Fibroblast of lung (primary cell): ENCODE measurements around the gene AOC3. TPM values are rescaled to one million over a fixed set of nuclear protein-coding genes. Genes with fewer than 3 reads are reported as not detected.

Experiments used
- DNase-seq, 2 donors: peaks; one replicate each; pipeline versions ENCODE4 v3.0.0 to v3.0.0-alpha.2; 2010; ENCODE audit warnings: low read depth in 2 of 2
- H2AFZ ChIP-seq: 2 replicates; pipeline ENCODE4 v1.5.1; 2012; ENCODE audit warnings: low read length, control low read depth, inconsistent platforms
- H3K27ac ChIP-seq: 2 replicates; pipeline ENCODE4 v1.5.1; 2011; ENCODE audit warnings: low read length, control low read depth; ENCODE audit not compliant: insufficient read depth
- H3K27me3 ChIP-seq: 2 replicates; pipeline ENCODE4 v1.5.1; 2011; ENCODE audit warnings: mild to moderate bottlenecking, low read length; ENCODE audit not compliant: control insufficient read depth, insufficient read depth
- H3K36me3 ChIP-seq: 2 replicates; pipeline ENCODE4 v1.5.1; 2011; ENCODE audit warnings: low read length; ENCODE audit not compliant: control insufficient read depth, insufficient read depth
- H3K4me1 ChIP-seq: 2 replicates; pipeline ENCODE4 v1.5.1; 2011; ENCODE audit warnings: low read length; ENCODE audit not compliant: control insufficient read depth, insufficient read depth; ENCODE audit errors: extremely low read depth
- H3K4me2 ChIP-seq: 2 replicates; pipeline ENCODE4 v1.5.1; 2011; ENCODE audit warnings: low read length, control low read depth; ENCODE audit not compliant: insufficient read depth; ENCODE audit errors: extremely low read depth
- H3K4me3 ChIP-seq, 4 experiments: fragments of 200-600 bp in 1 of 4; sonication (generic) in 1 of 4; replicated peaks in 1 of 4; 2 replicates each; pipeline ENCODE4 v1.5.1; 2011 to 2016; ENCODE audit warnings: low read length in 4 of 4, low read depth in 3 of 4, mild to moderate bottlenecking in 3 of 4, control low read depth in 2 of 4, inconsistent platforms in 1 of 4, mixed read lengths in 1 of 4; ENCODE audit not compliant: insufficient read depth in 1 of 4; ENCODE audit errors: control extremely low read depth in 1 of 4
- H3K79me2 ChIP-seq: 2 replicates; pipeline ENCODE4 v1.5.1; 2012; ENCODE audit warnings: mild to moderate bottlenecking, low read length, inconsistent platforms; ENCODE audit not compliant: control insufficient read depth, insufficient read depth
- H3K9ac ChIP-seq: 2 replicates; pipeline ENCODE4 v1.5.1; 2011; ENCODE audit warnings: mild to moderate bottlenecking, low read length, control low read depth; ENCODE audit not compliant: insufficient read depth
- H3K9me3 ChIP-seq: 2 replicates; pipeline ENCODE4 v1.5.1; 2012; ENCODE audit warnings: low read depth, low read length; ENCODE audit not compliant: control insufficient read depth, insufficient read depth
- H4K20me1 ChIP-seq: 2 replicates; pipeline ENCODE4 v1.5.1; 2011; ENCODE audit warnings: low read length; ENCODE audit not compliant: control insufficient read depth, insufficient read depth; ENCODE audit errors: extremely low read depth
- EZH2 ChIP-seq: IDR thresholded peaks from 2 replicates; pipeline ENCODE4 v1.5.1; 2012; ENCODE audit warnings: low read length, control low read depth, mild to moderate bottlenecking; ENCODE audit errors: missing control alignments
- polyA plus RNA-seq, 2 donors: library from polyadenylated mRNA; depleted of rRNA in 1 of 2; stranded (reverse) in 1 of 2; unstranded in 1 of 2; fragments of >200 nt; gene quantifications; 2 replicates each; pipeline ENCODE4 v1.2.1, GENCODE V29; 2011 to 2012; ENCODE audit warnings: missing spikeins in 1 of 2
- total RNA-seq: library from RNA; depleted of rRNA; stranded (reverse); fragments of >200 nt; gene quantifications from 2 replicates; pipeline ENCODE4 v1.2.1, GENCODE V29; 2014
- TF ChIP-seq, protein P1 (sequence below), 2 donors: IDR thresholded peaks in 1 of 2; conservative IDR thresholded peaks in 1 of 2; 1 replicate in 1 of 2; 2 replicates in 1 of 2; pipeline ENCODE4 v1.5.1; 2011 to 2012; ENCODE audit warnings: low read length in 2 of 2, control low read depth in 1 of 2, inconsistent platforms in 1 of 2, low read depth in 1 of 2, mild to moderate bottlenecking in 1 of 2

AOC3 gene
- total and polyA plus RNA-seq, 2 donors (not counting 1 experiment from before 2014, with no cell fraction given), result 0.17 to 3.5 TPM

GRCh38 chr17:42901535-42902229, 50.7 kb downstream of the AOC3 start:
- H3K9me3 ChIP-seq, result no peaks in the 10 kb centered on the region
- no peak overlapping the region for H3K4me3 ChIP-seq
- peaks cover 4% of the 10 kb centered on the region for H3K27me3 ChIP-seq
- TF ChIP-seq EZH2, result no peak
- TF ChIP-seq, protein P1, sequence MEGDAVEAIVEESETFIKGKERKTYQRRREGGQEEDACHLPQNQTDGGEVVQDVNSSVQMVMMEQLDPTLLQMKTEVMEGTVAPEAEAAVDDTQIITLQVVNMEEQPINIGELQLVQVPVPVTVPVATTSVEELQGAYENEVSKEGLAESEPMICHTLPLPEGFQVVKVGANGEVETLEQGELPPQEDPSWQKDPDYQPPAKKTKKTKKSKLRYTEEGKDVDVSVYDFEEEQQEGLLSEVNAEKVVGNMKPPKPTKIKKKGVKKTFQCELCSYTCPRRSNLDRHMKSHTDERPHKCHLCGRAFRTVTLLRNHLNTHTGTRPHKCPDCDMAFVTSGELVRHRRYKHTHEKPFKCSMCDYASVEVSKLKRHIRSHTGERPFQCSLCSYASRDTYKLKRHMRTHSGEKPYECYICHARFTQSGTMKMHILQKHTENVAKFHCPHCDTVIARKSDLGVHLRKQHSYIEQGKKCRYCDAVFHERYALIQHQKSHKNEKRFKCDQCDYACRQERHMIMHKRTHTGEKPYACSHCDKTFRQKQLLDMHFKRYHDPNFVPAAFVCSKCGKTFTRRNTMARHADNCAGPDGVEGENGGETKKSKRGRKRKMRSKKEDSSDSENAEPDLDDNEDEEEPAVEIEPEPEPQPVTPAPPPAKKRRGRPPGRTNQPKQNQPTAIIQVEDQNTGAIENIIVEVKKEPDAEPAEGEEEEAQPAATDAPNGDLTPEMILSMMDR (conservative IDR thresholded peaks at IDR 0.05 in 1 of 2, IDR thresholded peaks at IDR 0.05 in 1 of 2; ENCODE audit: low read depth in 1 of 2, low read length in 2 of 2), result no peak
- H3K36me3 ChIP-seq, result no peaks in the 10 kb centered on the region
- H2AFZ ChIP-seq, result no peak overlapping the region
- no peak overlapping the region for H3K4me2 ChIP-seq
- H3K27ac ChIP-seq, result no peak overlapping the region
- H3K9ac ChIP-seq, result no peak overlapping the region
- no peaks in the 10 kb centered on the region for H4K20me1 ChIP-seq
- no peak for DNase-seq
- no peaks in the 10 kb centered on the region for H3K79me2 ChIP-seq
- no peaks in the 10 kb centered on the region for H3K4me1 ChIP-seq

- Histone ChIP-seq H3K27me3 (peaks cover 4% of the 10 kb centered on the region), H4K20me1 (no peaks in the 10 kb centered on the region), H3K9me3 (no peaks in the 10 kb centered on the region), H2AFZ (no peak overlapping the region), H3K27ac (no peak overlapping the region), H3K79me2 (no peaks in the 10 kb centered on the region), H3K4me3 (no peak overlapping the region), H3K36me3 (no peaks in the 10 kb centered on the region), H3K9ac (no peak overlapping the region), H3K4me2 (no peak overlapping the region), H3K4me1 (no peaks in the 10 kb centered on the region)
- TF ChIP-seq, protein P1 (conservative IDR thresholded peaks at IDR 0.05 in 1 of 2, IDR thresholded peaks at IDR 0.05 in 1 of 2; ENCODE audit: low read depth in 1 of 2, low read length in 2 of 2), result no peak
- TF ChIP-seq EZH2, result no peak
- DNase-seq, result no peak
Observed at GRCh38 chr17:42904110-42904469, 53.1 kb downstream of the AOC3 start.

DNA sequence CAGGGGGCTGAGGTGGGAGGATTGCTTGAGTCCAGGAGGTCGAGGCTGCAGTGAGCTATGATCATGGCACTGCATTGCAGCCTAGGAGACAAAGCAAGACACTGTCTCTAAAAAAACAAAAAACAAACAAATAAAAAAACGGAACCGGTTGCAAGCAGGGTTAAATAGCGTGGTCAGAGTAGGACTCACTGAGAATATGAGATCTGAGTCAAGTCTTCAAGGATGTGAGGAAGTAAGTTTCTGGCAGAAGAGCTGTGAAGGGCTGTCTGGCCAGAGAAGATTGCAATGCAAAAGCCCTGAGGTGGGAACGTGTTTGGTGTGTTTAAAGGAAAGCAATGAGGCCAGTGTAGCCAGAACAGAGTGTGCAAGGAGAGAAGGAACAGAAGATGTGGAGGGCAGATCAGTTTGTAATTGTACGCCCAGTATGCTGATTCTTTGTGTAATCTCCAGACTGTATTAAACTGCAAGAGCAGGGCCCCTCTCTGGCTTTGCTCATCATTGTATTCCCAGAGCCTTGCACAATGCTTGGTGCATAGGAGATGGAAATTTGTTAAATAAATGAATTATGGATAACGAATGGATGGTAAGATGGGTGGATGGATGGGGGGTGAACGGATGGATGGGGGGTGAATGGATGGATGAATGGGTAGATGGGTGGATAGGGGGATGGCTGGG, 55.9 kb downstream of the AOC3 start:
- DNase-seq, result no peak
- Histone ChIP-seq H3K4me1 (no peaks in the 10 kb centered on the region), H3K4me3 (no peak overlapping the region), H2AFZ (no peak overlapping the region), H3K9ac (no peak overlapping the region), H3K36me3 (no peaks in the 10 kb centered on the region), H3K27ac (no peak overlapping the region), H3K4me2 (no peak overlapping the region), H3K9me3 (no peaks in the 10 kb centered on the region), H3K27me3 (peaks cover 6% of the 10 kb centered on the region), H4K20me1 (no peaks in the 10 kb centered on the region), H3K79me2 (no peaks in the 10 kb centered on the region)
- TF ChIP-seq EZH2, result no peak
- TF ChIP-seq, protein P1 (conservative IDR thresholded peaks at IDR 0.05 in 1 of 2, IDR thresholded peaks at IDR 0.05 in 1 of 2; ENCODE audit: low read depth in 1 of 2, low read length in 2 of 2), result no peak

Other genes with a start within 250 kb of the AOC3 start
- gene RETREG3, start 241.8 kb upstream of the AOC3 start, total RNA-seq, result 67.0 and 68.6 TPM in 2 replicates
- gene RETREG3, start 241.8 kb upstream of the AOC3 start, polyA plus RNA-seq, result 30.0 and 37.5 TPM in 2 replicates
- gene TUBG1, start 241.5 kb upstream of the AOC3 start, total RNA-seq, result 12.8 and 16.7 TPM in 2 replicates
- gene TUBG1, start 241.5 kb upstream of the AOC3 start, polyA plus RNA-seq, result 60.0 and 124 TPM in 2 replicates
- 6.9 and 11.6 TPM in 2 replicates for gene TUBG2, start 191.9 kb upstream of the AOC3 start, total RNA-seq
- 13.1 and 13.5 TPM in 2 replicates for gene TUBG2, start 191.9 kb upstream of the AOC3 start, polyA plus RNA-seq
- 19.3 and 24.6 TPM in 2 replicates for gene PLEKHH3, start 174.2 kb upstream of the AOC3 start, total RNA-seq
- gene PLEKHH3, start 174.2 kb upstream of the AOC3 start, polyA plus RNA-seq, result 2.3 and 3.0 TPM in 2 replicates
- gene CCR10, start 169.4 kb upstream of the AOC3 start, total RNA-seq, result 1.3 and 2.6 TPM in 2 replicates
- gene CCR10, start 169.4 kb upstream of the AOC3 start, polyA plus RNA-seq, result 0.87 and 2.5 TPM in 2 replicates
- gene CNTNAP1, start 168.7 kb upstream of the AOC3 start, total RNA-seq, result 20.5 and 40.1 TPM in 2 replicates
- 39.4 and 39.5 TPM in 2 replicates for gene CNTNAP1, start 168.7 kb upstream of the AOC3 start, polyA plus RNA-seq
- 16.4 and 28.6 TPM in 2 replicates for gene EZH1, start 106.2 kb upstream of the AOC3 start, total RNA-seq
- 23.6 and 31.9 TPM in 2 replicates for gene EZH1, start 106.2 kb upstream of the AOC3 start, polyA plus RNA-seq
- gene RAMP2, start 90.0 kb upstream of the AOC3 start, total RNA-seq, result 0.17 and 0.26 TPM in 2 replicates
- 0.17 and 0.45 TPM in 2 replicates for gene RAMP2, start 90.0 kb upstream of the AOC3 start, polyA plus RNA-seq
- gene VPS25, start 77.8 kb upstream of the AOC3 start, total RNA-seq, result 43.6 and 44.7 TPM in 2 replicates
- 92.7 and 121 TPM in 2 replicates for gene VPS25, start 77.8 kb upstream of the AOC3 start, polyA plus RNA-seq
- gene WNK4, start 70.6 kb upstream of the AOC3 start, total RNA-seq, result under 0.01 and 0.51 TPM in 2 replicates
- 0.35 and 0.84 TPM in 2 replicates for gene WNK4, start 70.6 kb upstream of the AOC3 start, polyA plus RNA-seq
- 53.5 and 59.8 TPM in 2 replicates for gene COA3, start 52.5 kb upstream of the AOC3 start, total RNA-seq
- gene COA3, start 52.5 kb upstream of the AOC3 start, polyA plus RNA-seq, result 80.3 and 97.1 TPM in 2 replicates
- 0.26 and 0.66 TPM in 2 replicates for gene CNTD1, start 52.3 kb upstream of the AOC3 start, total RNA-seq
- 0.14 TPM in 1 of 2 replicates, not detected in the other for gene CNTD1, start 52.3 kb upstream of the AOC3 start, polyA plus RNA-seq
- gene BECN1, start 26.9 kb upstream of the AOC3 start, total RNA-seq, result 97.3 and 150 TPM in 2 replicates
- gene BECN1, start 26.9 kb upstream of the AOC3 start, polyA plus RNA-seq, result 87.4 and 90.4 TPM in 2 replicates
- 44.9 and 50.7 TPM in 2 replicates for gene PSME3, start 17.8 kb upstream of the AOC3 start, total RNA-seq
- 133 and 177 TPM in 2 replicates for gene PSME3, start 17.8 kb upstream of the AOC3 start, polyA plus RNA-seq
- 0.26 and 0.33 TPM in 2 replicates for gene AOC2, start 6.6 kb upstream of the AOC3 start, total RNA-seq
- 0.09 and 0.12 TPM in 2 replicates for gene AOC2, start 6.6 kb upstream of the AOC3 start, polyA plus RNA-seq
- gene G6PC1, start 49.6 kb downstream of the AOC3 start, total RNA-seq, result not detected in 2 replicates
- not detected in 2 replicates for gene G6PC1, start 49.6 kb downstream of the AOC3 start, polyA plus RNA-seq
- gene AARSD1, start 113.3 kb downstream of the AOC3 start, total RNA-seq, result 17.7 and 21.6 TPM in 2 replicates
- 37.3 and 51.2 TPM in 2 replicates for gene AARSD1, start 113.3 kb downstream of the AOC3 start, polyA plus RNA-seq
- gene PTGES3L, start 128.9 kb downstream of the AOC3 start, total RNA-seq, result 0.17 TPM in 1 of 2 replicates, not detected in the other
- 0.24 and 1.7 TPM in 2 replicates for gene PTGES3L, start 128.9 kb downstream of the AOC3 start, polyA plus RNA-seq
- gene RUNDC1, start 129.4 kb downstream of the AOC3 start, total RNA-seq, result 7.7 and 8.8 TPM in 2 replicates
- 6.3 and 8.0 TPM in 2 replicates for gene RUNDC1, start 129.4 kb downstream of the AOC3 start, polyA plus RNA-seq
- 902 and 1,145 TPM in 2 replicates for gene RPL27, start 147.2 kb downstream of the AOC3 start, total RNA-seq
- gene RPL27, start 147.2 kb downstream of the AOC3 start, polyA plus RNA-seq, result 3,313 and 3,346 TPM in 2 replicates
- gene IFI35, start 155.6 kb downstream of the AOC3 start, total RNA-seq, result 31.3 and 34.5 TPM in 2 replicates
- 33.4 and 52.0 TPM in 2 replicates for gene IFI35, start 155.6 kb downstream of the AOC3 start, polyA plus RNA-seq
- 259 and 297 TPM in 2 replicates for gene VAT1, start 171.2 kb downstream of the AOC3 start, total RNA-seq
- 234 and 362 TPM in 2 replicates for gene VAT1, start 171.2 kb downstream of the AOC3 start, polyA plus RNA-seq
- gene RND2, start 174.0 kb downstream of the AOC3 start, total RNA-seq, result 0.77 and 0.99 TPM in 2 replicates
- gene RND2, start 174.0 kb downstream of the AOC3 start, polyA plus RNA-seq, result 0.54 and 0.95 TPM in 2 replicates